HUES48 (cell line): ENCODE measurements around the gene MARCHF6.
"Not testable (repeated sequence)": the region's sequence is repeated elsewhere in the genome, so short reads cannot be mapped to it uniquely, and the experiment has no call there.

Experiments
- H3K27ac ChIP-seq: one replicate; pipeline ENCODE4 v1.7.0; 2013; ENCODE audit warnings: low read depth, low read length, inconsistent platforms
- H3K27me3 ChIP-seq: 2 replicates; pipeline ENCODE4 v1.6.1; 2013; ENCODE audit warnings: mild to moderate bottlenecking, low read length; ENCODE audit not compliant: control insufficient read depth, insufficient read depth
- H3K36me3 ChIP-seq: 2 replicates; pipeline ENCODE4 v1.6.1; 2013; ENCODE audit warnings: low read length; ENCODE audit not compliant: control insufficient read depth, insufficient read depth
- H3K4me1 ChIP-seq: 2 replicates; pipeline ENCODE4 v1.6.1; 2013; ENCODE audit warnings: mild to moderate bottlenecking, low read length; ENCODE audit not compliant: control insufficient read depth, insufficient read depth
- H3K4me3 ChIP-seq: 2 replicates; pipeline ENCODE4 v1.5.1; 2013; ENCODE audit warnings: mild to moderate bottlenecking, low read depth, low read length
- H3K9ac ChIP-seq: 2 replicates; pipeline ENCODE4 v1.6.1; 2013; ENCODE audit warnings: mild to moderate bottlenecking, low read depth, low read length, moderate library complexity
- H3K9me3 ChIP-seq: 2 replicates; pipeline ENCODE4 v1.6.1; 2013; ENCODE audit warnings: low read length; ENCODE audit not compliant: control insufficient read depth, insufficient read depth

The MARCHF6 gene, protein sequence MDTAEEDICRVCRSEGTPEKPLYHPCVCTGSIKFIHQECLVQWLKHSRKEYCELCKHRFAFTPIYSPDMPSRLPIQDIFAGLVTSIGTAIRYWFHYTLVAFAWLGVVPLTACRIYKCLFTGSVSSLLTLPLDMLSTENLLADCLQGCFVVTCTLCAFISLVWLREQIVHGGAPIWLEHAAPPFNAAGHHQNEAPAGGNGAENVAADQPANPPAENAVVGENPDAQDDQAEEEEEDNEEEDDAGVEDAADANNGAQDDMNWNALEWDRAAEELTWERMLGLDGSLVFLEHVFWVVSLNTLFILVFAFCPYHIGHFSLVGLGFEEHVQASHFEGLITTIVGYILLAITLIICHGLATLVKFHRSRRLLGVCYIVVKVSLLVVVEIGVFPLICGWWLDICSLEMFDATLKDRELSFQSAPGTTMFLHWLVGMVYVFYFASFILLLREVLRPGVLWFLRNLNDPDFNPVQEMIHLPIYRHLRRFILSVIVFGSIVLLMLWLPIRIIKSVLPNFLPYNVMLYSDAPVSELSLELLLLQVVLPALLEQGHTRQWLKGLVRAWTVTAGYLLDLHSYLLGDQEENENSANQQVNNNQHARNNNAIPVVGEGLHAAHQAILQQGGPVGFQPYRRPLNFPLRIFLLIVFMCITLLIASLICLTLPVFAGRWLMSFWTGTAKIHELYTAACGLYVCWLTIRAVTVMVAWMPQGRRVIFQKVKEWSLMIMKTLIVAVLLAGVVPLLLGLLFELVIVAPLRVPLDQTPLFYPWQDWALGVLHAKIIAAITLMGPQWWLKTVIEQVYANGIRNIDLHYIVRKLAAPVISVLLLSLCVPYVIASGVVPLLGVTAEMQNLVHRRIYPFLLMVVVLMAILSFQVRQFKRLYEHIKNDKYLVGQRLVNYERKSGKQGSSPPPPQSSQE

DNA sequence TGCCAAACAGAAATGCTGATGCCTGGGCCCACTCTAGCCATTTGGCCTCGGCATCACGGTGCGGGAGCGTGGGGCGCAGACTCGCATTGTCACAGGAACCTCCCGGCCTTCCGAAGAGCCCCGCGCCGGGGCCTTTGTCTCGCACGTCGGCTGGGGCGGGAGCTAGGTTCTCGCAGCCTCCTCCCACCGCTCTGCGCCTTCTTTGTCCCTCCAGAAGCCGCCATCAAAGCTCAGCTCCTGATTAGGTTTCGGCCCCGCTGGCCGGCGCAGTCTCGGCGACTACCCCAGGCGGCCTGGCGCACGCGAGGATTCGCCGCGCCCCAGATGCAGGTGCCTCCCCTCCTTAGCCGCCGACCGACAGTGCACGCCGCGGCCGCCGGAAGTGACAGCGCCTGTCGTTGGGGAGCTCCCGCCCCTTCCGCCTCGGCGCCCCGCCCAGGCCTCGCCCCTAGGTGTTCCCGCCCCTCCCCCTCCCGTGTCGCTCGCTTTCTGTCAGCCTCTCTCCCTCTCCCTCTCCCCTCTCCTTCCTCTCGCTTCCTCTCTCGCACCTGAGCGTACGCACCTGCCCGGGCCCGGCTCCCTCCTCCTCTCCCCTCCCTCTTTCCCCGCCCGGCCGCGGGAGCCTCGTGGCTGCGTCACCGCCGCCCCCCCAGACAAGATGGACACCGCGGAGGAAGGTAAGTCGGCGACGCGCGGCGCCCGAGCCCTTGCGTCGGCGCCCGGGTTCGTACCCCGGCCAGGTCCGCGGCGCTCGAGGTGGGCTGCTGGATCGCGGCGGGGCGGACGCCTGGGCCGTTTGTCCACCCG, at the start of gene MARCHF6:
MARCHF6 (plus strand) TSS at position 455 of the 807 bp plus-strand sequence; CDS start at position 659, 204 bp downstream.
- Histone ChIP-seq H3K27me3 (peaks cover 9% of the 10 kb centered on the region; the same call in 1 of the 2 replicates), H3K9ac (peak within 1 kb of the TSS; percentile 96), H3K9me3 (no peaks in the 10 kb centered on the region), H3K27ac (peak within 1 kb of the TSS; percentile 98), H3K4me1 (peaks cover 24% of the 10 kb centered on the region), H3K4me3 (peak within 1 kb of the TSS; percentile 89), H3K36me3 (no peaks in the 10 kb centered on the region)

DNA sequence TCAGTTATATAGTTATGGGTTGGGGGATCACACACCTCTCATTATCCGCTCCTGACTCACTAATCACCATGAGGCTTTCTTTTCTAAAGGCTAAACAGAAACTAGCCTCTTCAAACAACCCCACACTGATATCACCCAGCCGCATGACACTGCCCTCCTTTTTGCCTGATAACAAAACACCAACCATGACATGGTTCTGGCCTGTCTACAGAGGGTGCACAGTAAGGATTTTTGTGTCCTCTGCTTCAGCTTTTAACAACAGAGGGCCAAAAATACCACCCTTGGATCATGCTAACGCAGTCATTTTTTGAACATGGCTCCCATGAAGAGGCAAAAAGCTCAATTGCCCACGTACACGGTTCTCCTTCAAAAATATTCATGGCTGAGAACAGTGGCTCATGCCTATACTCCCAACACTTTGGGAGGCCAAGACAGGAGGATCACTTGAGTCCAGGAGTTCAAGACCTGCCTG, 49.8 kb upstream of the MARCHF6 start:
- Histone ChIP-seq H3K36me3 (no peaks in the 10 kb centered on the region), H3K4me3 (no peak overlapping the region), H3K9me3 (no peaks in the 10 kb centered on the region), H3K27ac (no peak overlapping the region), H3K4me1 (peaks cover 15% of the 10 kb centered on the region; the same call in 1 of the 2 replicates), H3K9ac (no peak overlapping the region), H3K27me3 (peaks cover 12% of the 10 kb centered on the region)

DNA sequence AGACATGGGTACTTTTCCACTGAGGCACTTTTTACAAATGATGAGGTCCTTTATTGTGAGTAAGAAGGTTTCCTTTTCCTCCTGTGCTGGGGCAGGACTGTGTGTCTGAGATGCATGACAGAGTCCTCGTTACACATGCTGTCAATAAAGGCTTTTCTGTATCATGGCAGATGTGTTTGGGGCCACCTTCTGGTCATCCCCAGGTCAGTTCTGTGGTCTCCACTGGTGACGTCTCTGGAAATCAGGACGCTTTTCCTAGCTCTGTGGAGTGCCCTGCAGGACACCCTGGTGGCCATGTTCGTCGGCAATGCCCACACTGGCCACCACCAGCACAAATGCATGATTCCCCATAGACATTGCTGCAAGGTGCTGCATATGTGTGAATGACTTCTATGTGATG, 48.6 kb upstream of the MARCHF6 start:
- H3K36me3 ChIP-seq: no peaks in the 10 kb centered on the region
- peaks cover 15% of the 10 kb centered on the region; the same call in 1 of the 2 replicates for H3K4me1 ChIP-seq
- H3K27ac ChIP-seq: no peak overlapping the region
- H3K9me3 ChIP-seq: no peaks in the 10 kb centered on the region
- H3K9ac ChIP-seq: no peak overlapping the region
- no peak overlapping the region for H3K4me3 ChIP-seq
- peaks cover 12% of the 10 kb centered on the region for H3K27me3 ChIP-seq

DNA sequence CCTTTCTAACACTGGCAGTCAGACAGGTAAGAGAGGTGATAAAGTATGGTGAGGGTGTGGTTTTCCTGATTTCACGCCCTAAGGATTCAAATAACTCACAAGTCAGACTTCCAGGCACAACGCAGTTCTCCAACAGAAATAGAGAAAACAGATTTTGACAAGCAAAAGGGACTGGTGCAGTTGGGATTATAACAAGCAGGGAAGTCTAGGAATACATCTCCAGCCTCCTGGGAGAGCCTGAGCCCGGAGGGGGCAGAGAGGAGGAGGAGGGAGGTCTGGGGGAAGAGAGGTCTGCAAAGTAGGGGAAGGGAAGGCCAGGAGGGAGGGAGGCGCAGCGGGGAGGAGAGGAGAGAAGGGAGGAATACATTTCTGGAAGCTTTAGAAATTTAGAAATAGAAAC, 47.4 kb upstream of the MARCHF6 start:
- H3K27me3 ChIP-seq: peaks cover 12% of the 10 kb centered on the region
- 0 out of 2 replicates have a peak overlapping the region, but pooled peaks have one; percentile 17 for H3K4me3 ChIP-seq
- H3K9ac ChIP-seq: no peak overlapping the region
- peaks cover 15% of the 10 kb centered on the region; the same call in 1 of the 2 replicates for H3K4me1 ChIP-seq
- H3K36me3 ChIP-seq: no peaks in the 10 kb centered on the region
- no peak overlapping the region for H3K27ac ChIP-seq
- no peaks in the 10 kb centered on the region for H3K9me3 ChIP-seq

DNA sequence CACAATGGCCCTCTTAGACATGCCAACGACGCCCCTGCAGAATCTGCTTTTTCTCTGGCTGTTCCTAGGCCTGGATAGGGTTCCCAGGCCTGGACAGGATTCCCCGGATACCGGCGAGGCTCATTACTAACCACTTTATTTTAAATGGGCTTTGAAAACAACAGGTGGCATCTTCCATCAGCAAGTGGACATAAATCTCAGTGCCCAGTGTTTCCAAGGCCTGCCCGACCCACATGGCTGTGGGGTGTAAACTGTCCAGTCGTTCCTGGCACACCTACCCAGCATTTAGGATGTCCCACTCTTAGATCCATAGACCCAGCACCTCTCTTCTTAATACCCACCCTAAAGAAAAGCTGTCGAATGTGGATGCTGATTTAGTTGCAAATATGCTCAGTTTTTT, 46.7 kb upstream of the MARCHF6 start:
- Histone ChIP-seq H3K9me3 (no peaks in the 10 kb centered on the region), H3K4me1 (peaks cover 15% of the 10 kb centered on the region; the same call in 1 of the 2 replicates), H3K4me3 (peak overlapping the region; percentile 73), H3K27me3 (peaks cover 12% of the 10 kb centered on the region), H3K36me3 (no peaks in the 10 kb centered on the region), H3K27ac (no peak overlapping the region), H3K9ac (no peak overlapping the region)

DNA sequence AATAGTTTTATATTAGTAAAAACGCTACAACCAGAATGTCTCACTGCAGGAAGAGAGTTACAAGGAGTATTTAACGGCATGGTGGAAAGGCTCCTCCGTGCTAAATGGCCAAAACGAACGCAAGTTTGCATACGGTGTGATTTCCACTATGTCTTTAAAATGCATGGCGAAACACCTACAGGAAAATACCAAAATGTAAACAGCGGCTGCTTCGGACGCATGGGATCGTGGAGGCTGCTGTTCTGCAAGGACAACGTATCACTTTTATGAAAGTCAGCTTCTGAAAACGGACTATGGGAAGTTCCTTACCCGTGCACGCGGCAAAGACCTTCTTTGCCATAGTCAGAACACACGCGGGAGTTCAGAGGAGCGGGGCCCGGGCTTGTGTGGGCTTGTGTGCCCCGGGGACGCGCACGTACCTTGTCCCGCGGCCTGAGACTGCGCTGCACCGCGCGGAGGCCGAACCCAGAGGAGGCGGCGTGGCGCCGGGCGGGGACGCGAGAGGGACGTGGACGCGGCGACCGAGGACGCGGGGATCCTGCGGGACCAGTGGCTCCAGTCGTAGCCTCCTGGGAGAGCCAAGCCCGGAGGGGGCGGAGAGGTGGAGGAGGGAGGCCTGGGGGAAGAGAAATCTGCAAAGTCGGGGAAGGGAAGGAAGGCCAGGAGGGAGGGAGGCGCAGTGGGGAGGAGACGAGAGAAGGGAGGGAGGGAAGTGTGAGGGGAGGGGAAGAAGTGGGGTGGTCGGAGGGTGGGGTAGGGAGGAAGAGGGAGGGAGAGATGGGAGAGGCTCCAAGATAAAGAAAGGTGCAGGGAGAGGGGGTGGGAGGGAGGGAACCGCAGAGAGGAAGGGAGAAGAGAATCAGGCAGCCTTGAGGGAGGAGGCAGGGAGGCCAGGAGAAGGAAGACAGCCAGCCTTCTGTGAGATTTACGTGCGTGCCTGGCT, 46.0 kb upstream of the MARCHF6 start, which contains the start of gene CMBL:
CMBL (minus strand) TSS at position 697 of the 943 bp plus-strand sequence. CDS start 17,140 bp downstream, outside the sequence.
- Histone ChIP-seq H3K27ac (no peak within 1 kb of the TSS), H3K4me1 (peaks cover 15% of the 10 kb centered on the region; the same call in 1 of the 2 replicates), H3K9ac (peak within 1 kb of the TSS; percentile 58), H3K36me3 (no peaks in the 10 kb centered on the region), H3K4me3 (peak within 1 kb of the TSS; percentile 73), H3K27me3 (peaks cover 12% of the 10 kb centered on the region), H3K9me3 (no peaks in the 10 kb centered on the region)

DNA sequence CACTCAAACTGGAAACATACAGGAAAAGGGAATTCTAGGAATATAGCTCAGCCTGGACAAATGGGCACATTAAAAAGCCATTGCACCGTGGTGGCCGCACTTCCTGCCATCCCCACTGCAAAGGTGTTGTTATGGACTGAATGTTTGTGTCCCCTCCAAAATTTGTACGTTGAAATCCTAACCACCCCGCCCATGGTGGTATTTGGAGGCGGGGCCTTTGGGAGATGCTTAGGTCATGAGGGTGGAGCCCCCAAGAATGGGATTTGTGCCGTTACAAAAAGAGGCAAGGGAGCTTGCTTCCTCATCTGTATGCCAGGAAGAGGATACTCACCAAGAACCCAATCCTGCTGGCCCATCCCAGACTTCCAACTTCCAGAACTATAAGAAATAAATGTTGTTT, 44.7 kb upstream of the MARCHF6 start:
- no peaks in the 10 kb centered on the region for H3K9me3 ChIP-seq
- no peak overlapping the region for H3K27ac ChIP-seq
- peaks cover 15% of the 10 kb centered on the region; the same call in 1 of the 2 replicates for H3K4me1 ChIP-seq
- H3K27me3 ChIP-seq: peaks cover 12% of the 10 kb centered on the region
- no peaks in the 10 kb centered on the region for H3K36me3 ChIP-seq
- H3K4me3 ChIP-seq: no peak overlapping the region
- H3K9ac ChIP-seq: no peak overlapping the region

DNA sequence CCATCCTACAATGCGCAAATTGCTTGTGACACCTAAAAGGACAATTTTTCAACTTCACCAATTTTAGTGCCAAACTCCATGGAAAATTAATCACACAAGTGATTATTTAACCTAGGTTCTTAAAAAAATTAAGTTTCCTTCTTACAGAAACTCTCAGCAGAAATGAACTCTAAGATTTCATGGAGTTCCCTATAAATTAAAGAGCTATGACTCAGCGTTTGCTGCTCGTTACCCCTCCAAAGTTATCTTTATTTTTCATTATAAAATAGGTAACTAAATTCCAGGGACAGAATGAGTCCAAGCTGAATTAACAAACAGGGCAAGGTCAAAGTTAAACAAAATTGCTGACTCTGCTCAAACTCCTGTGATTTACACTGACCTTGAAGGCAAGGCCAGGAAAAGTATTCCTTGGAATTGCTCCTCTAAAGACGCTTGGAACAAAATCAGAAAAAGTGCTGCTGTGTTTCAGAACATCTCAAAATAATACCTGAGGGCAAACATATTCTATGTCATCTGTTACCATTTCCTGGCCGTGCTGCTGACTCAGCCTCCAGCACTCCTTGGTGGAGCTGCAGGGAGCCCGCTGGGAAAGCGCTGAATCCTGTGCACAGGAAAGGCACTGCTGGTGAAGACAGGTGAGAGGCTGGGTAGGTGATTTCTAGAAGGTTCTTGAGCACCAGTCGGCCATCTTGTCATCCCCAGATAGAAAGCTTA, 43.3 kb upstream of the MARCHF6 start:
- H3K9me3 ChIP-seq: no peaks in the 10 kb centered on the region
- H3K4me3 ChIP-seq: no peak overlapping the region
- H3K36me3 ChIP-seq: no peaks in the 10 kb centered on the region
- H3K9ac ChIP-seq: no peak overlapping the region
- H3K27me3 ChIP-seq: peaks cover 12% of the 10 kb centered on the region
- H3K27ac ChIP-seq: no peak overlapping the region
- peaks cover 15% of the 10 kb centered on the region; the same call in 1 of the 2 replicates for H3K4me1 ChIP-seq

DNA sequence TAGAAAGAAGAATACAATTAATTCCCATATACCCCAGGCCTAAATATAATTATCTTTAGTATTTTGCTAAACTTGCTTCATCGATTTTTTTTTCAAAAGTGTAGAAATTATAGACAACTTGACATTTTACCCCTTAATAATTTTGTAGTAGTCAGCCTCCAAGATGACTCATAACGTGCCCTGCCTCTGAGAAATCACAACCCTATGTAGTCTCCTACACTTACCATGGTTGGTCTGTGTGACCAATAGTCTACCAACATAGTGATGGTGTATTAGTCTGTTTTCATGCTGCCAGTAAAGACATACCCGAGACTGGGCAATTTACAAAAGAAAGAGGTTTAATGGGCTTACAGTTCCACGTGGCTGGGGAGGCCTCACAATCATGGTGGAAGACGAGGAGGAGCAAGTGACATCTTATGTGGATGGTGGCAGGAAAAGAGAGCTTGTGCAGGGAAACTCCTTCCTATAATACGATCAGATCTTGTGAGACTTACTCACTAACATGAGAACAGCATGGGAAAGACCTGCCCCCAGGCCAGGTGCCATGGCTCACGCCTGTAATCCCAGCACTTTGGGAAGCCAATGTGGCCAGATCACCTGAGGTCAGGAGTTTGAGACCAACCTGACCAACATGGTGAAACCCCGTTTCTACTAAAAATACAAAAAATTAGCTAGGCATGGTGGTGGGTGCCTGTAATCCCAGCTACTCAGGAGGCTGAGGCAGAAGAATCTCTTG, 42.5 kb upstream of the MARCHF6 start:
- peaks cover 11% of the 10 kb centered on the region; the same call in 1 of the 2 replicates for H3K4me1 ChIP-seq
- H3K27me3 ChIP-seq: peaks cover 12% of the 10 kb centered on the region
- not testable (repeated sequence) for H3K9ac ChIP-seq, H3K27ac ChIP-seq, H3K9me3 ChIP-seq, H3K36me3 ChIP-seq, H3K4me3 ChIP-seq
